Esophagus (tissue), 2 donors: Measurements from ENCODE around the gene CCDC194. TPM values are rescaled to one million over a fixed set of nuclear protein-coding genes. Genes with fewer than 3 reads are reported as not detected.

ENCODE experiments used
- H3K27ac ChIP-seq, 2 donors: one replicate each; pipeline ENCODE4 v1.5.1; 2013; ENCODE audit warnings: low read depth in 2 of 2, mild to moderate bottlenecking in 2 of 2, inconsistent platforms in 1 of 2, low read length in 1 of 2, moderate library complexity in 1 of 2
- H3K27me3 ChIP-seq, 2 donors: one replicate each; pipeline ENCODE4 v1.6.1; 2013; ENCODE audit warnings: low read length in 2 of 2, control low read depth in 1 of 2, mild to moderate bottlenecking in 1 of 2; ENCODE audit not compliant: insufficient read depth in 2 of 2, control insufficient read depth in 1 of 2
- H3K36me3 ChIP-seq, 2 donors: one replicate each; pipeline ENCODE4 v1.6.1; 2013; ENCODE audit warnings: low read length in 1 of 2; ENCODE audit not compliant: control insufficient read depth in 2 of 2, insufficient read depth in 2 of 2
- H3K4me1 ChIP-seq, 2 donors: one replicate each; pipeline ENCODE4 v1.6.1; 2013; ENCODE audit warnings: low read length in 1 of 2; ENCODE audit not compliant: control insufficient read depth in 2 of 2, insufficient read depth in 2 of 2
- H3K4me3 ChIP-seq, 2 donors: one replicate each; pipeline ENCODE4 v1.5.1; 2013; ENCODE audit warnings: low read length in 2 of 2, mild to moderate bottlenecking in 2 of 2, low read depth in 1 of 2, moderate library complexity in 1 of 2
- H3K9me3 ChIP-seq, 2 donors: one replicate each; pipeline ENCODE4 v1.6.1; 2013; ENCODE audit warnings: mild to moderate bottlenecking in 2 of 2, low read depth in 1 of 2, low read length in 1 of 2, moderate library complexity in 1 of 2; ENCODE audit not compliant: control insufficient read depth in 2 of 2, insufficient read depth in 1 of 2
- WGBS, 2 donors: extraction: QIAGEN DNeasy Blood & Tissue Kit; methylation state at CpG; one replicate each; pipeline ENCODE4 v1.1.7; 2013; 5-methylcytosine and 5-hydroxymethylcytosine counted together
- polyA plus RNA-seq, 2 donors: library from polyadenylated mRNA; stranded (reverse); fragments of 200-250 nt; gene quantifications; one replicate each; pipeline ENCODE4 v1.2.3, GENCODE V29; 2013
- donor health status: healthy with polysubstance abuse.
- donor health status: Bipolar disorder and iron deficiency.

CCDC194 gene
- polyA plus RNA-seq, 2 donors: not detected

- H3K9me3 ChIP-seq: no peaks in the 10 kb centered on the region
- H3K27me3 ChIP-seq: peaks cover 0 to 2% of the 10 kb centered on the region in 2 donors
- WGBS, 2 donors: 60 to 71% methylated on average over 8 of the region's 8 CpGs
- peaks cover 0 to 5% of the 10 kb centered on the region in 2 donors for H3K4me1 ChIP-seq
- H3K4me3 ChIP-seq: no peak overlapping the region
- H3K36me3 ChIP-seq: no peaks in the 10 kb centered on the region
- no peak overlapping the region for H3K27ac ChIP-seq
These were observed 5.0 kb upstream of the CCDC194 start for GRCh38 chr19:17398902-17399527.

GRCh38 chr19:17394891-17395415 lies 957 bp upstream of the CCDC194 start:
- 20 to 24% methylated on average over 17 to 19 of the region's 19 CpGs for WGBS, 2 donors
- peaks cover 0 to 3% of the 10 kb centered on the region in 2 donors for H3K27me3 ChIP-seq

GRCh38 chr19:17393002-17393401 lies 994 bp downstream of the CCDC194 start:
- Histone ChIP-seq H3K27me3 (peaks cover 0 to 3% of the 10 kb centered on the region in 2 donors), H3K36me3 (no peaks in the 10 kb centered on the region), H3K9me3 (no peaks in the 10 kb centered on the region), H3K4me3 (no peak overlapping the region), H3K27ac (no peak overlapping the region), H3K4me1 (peaks cover 3 to 10% of the 10 kb centered on the region in 2 donors)
- WGBS, 2 donors: 34 to 54% methylated on average over 2 of the region's 2 CpGs

More at GRCh38 chr19:17394891-17395415, 957 bp upstream of the CCDC194 start:
- Histone ChIP-seq H3K9me3 (no peaks in the 10 kb centered on the region), H3K27ac (no peak overlapping the region), H3K4me1 (peaks cover 3 to 10% of the 10 kb centered on the region in 2 donors), H3K36me3 (no peaks in the 10 kb centered on the region), H3K4me3 (no peak overlapping the region)

- Histone ChIP-seq H3K4me1 (peaks cover 3 to 10% of the 10 kb centered on the region in 2 donors), H3K27ac (no peak overlapping the region), H3K27me3 (peaks cover 0 to 3% of the 10 kb centered on the region in 2 donors), H3K4me3 (peak overlapping the region; percentile 4 to 40), H3K36me3 (no peaks in the 10 kb centered on the region), H3K9me3 (no peaks in the 10 kb centered on the region)
- 9 to 11% methylated on average over 26 of the region's 26 CpGs for WGBS, 2 donors
These were observed 2.4 kb downstream of the CCDC194 start for GRCh38 chr19:17391371-17392151.

- Histone ChIP-seq H3K4me3 (peak overlapping the region; percentile 40), H3K27me3 (peaks cover 0 to 3% of the 10 kb centered on the region in 2 donors)
- 1% methylated on average over 42 to 50 of the region's 50 CpGs for WGBS, 2 donors
These were observed 3.2 kb downstream of the CCDC194 start for GRCh38 chr19:17390665-17391370.

GRCh38 chr19:17389957-17390664 lies 3.9 kb downstream of the CCDC194 start:
- H3K27me3 ChIP-seq: peaks cover 0 to 3% of the 10 kb centered on the region in 2 donors
- H3K27ac ChIP-seq: no peak overlapping the region
- peaks cover 3 to 8% of the 10 kb centered on the region in 2 donors for H3K4me1 ChIP-seq
- WGBS, 2 donors: 9 to 17% methylated on average over 20 to 37 of the region's 37 CpGs
- no peaks in the 10 kb centered on the region for H3K9me3 ChIP-seq
- H3K4me3 ChIP-seq: peak overlapping the region; percentile 37 to 40
- H3K36me3 ChIP-seq: no peaks in the 10 kb centered on the region

More at GRCh38 chr19:17390665-17391370, 3.2 kb downstream of the CCDC194 start:
- H3K27ac ChIP-seq: peak overlapping the region in 1 of 2 donors; percentile 17
- no peaks in the 10 kb centered on the region for H3K36me3 ChIP-seq
- H3K9me3 ChIP-seq: no peaks in the 10 kb centered on the region
- H3K4me1 ChIP-seq: peaks cover 3 to 10% of the 10 kb centered on the region in 2 donors

GRCh38 chr19:17389288-17389687 lies 4.7 kb downstream of the CCDC194 start:
- 43 to 53% methylated on average over 1 of the region's 1 CpG for WGBS, 2 donors
- Histone ChIP-seq H3K9me3 (no peaks in the 10 kb centered on the region), H3K4me3 (no peak overlapping the region), H3K4me1 (peaks cover 3 to 5% of the 10 kb centered on the region in 2 donors), H3K36me3 (no peaks in the 10 kb centered on the region), H3K27me3 (peaks cover 0 to 3% of the 10 kb centered on the region in 2 donors), H3K27ac (no peak overlapping the region)

GRCh38 chr19:17385878-17386611 lies 8.0 kb downstream of the CCDC194 start:
- Histone ChIP-seq H3K9me3 (no peaks in the 10 kb centered on the region), H3K36me3 (no peaks in the 10 kb centered on the region), H3K4me1 (peaks cover 3 to 5% of the 10 kb centered on the region in 2 donors), H3K27ac (no peak overlapping the region), H3K4me3 (no peak overlapping the region), H3K27me3 (no peaks in the 10 kb centered on the region)
- 33 to 36% methylated on average over 20 of the region's 20 CpGs for WGBS, 2 donors
